Measurements from ENCODE around the gene TM7SF3. TPM values are rescaled to one million over a fixed set of nuclear protein-coding genes. Genes with fewer than 3 reads are reported as not detected.
"Not testable (repeated sequence)": the region's sequence is repeated elsewhere in the genome, so short reads cannot be mapped to it uniquely, and the experiment has no call there.

The TM7SF3 gene
- total RNA-seq, 1 donor from 2014 or later = 43.8 TPM

- Mint-ChIP-seq H3K4me1 (ENCODE audit: low read depth) (no peaks in the 10 kb centered on the region), H3K4me3 (ENCODE audit: unreplicated experiment) (no peak overlapping the region), H3K27ac (ENCODE audit: unreplicated experiment) (no peak overlapping the region), H3K27me3 (ENCODE audit: low read depth) (no peaks in the 10 kb centered on the region), H3K36me3 (ENCODE audit: low read depth) (peaks cover 25% of the 10 kb centered on the region), H3K9me3 (ENCODE audit: low read depth) (no peaks in the 10 kb centered on the region)
- DNase-seq (ENCODE audit: low spot score) = no peak
- TF ChIP-seq, protein P1, sequence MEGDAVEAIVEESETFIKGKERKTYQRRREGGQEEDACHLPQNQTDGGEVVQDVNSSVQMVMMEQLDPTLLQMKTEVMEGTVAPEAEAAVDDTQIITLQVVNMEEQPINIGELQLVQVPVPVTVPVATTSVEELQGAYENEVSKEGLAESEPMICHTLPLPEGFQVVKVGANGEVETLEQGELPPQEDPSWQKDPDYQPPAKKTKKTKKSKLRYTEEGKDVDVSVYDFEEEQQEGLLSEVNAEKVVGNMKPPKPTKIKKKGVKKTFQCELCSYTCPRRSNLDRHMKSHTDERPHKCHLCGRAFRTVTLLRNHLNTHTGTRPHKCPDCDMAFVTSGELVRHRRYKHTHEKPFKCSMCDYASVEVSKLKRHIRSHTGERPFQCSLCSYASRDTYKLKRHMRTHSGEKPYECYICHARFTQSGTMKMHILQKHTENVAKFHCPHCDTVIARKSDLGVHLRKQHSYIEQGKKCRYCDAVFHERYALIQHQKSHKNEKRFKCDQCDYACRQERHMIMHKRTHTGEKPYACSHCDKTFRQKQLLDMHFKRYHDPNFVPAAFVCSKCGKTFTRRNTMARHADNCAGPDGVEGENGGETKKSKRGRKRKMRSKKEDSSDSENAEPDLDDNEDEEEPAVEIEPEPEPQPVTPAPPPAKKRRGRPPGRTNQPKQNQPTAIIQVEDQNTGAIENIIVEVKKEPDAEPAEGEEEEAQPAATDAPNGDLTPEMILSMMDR (IDR thresholded peaks at IDR 0.05) = no peak
Observed at GRCh38 chr12:26966842-26967241, 47.3 kb downstream of the TM7SF3 start.

GRCh38 chr12:26963413-26963812 is 50.8 kb downstream of the TM7SF3 start:
- H3K27me3 Mint-ChIP-seq (ENCODE audit: low read depth) = no peaks in the 10 kb centered on the region
- H3K9me3 Mint-ChIP-seq (ENCODE audit: low read depth) = no peaks in the 10 kb centered on the region
- peaks cover 3% of the 10 kb centered on the region for H3K4me1 Mint-ChIP-seq (ENCODE audit: low read depth)
- H3K36me3 Mint-ChIP-seq (ENCODE audit: low read depth) = peaks cover 22% of the 10 kb centered on the region
- H3K4me3 Mint-ChIP-seq (ENCODE audit: unreplicated experiment) = no peak overlapping the region
- H3K27ac Mint-ChIP-seq (ENCODE audit: unreplicated experiment) = no peak overlapping the region
- TF ChIP-seq, protein P1 (IDR thresholded peaks at IDR 0.05) = no peak
- DNase-seq (ENCODE audit: low spot score) = no peak

GRCh38 chr12:26961803-26962202 is 52.4 kb downstream of the TM7SF3 start:
- no peak for DNase-seq (ENCODE audit: low spot score)
- Mint-ChIP-seq H3K9me3 (ENCODE audit: low read depth) (no peaks in the 10 kb centered on the region), H3K27ac (ENCODE audit: unreplicated experiment) (no peak overlapping the region), H3K4me1 (ENCODE audit: low read depth) (peaks cover 3% of the 10 kb centered on the region), H3K27me3 (ENCODE audit: low read depth) (no peaks in the 10 kb centered on the region), H3K4me3 (ENCODE audit: unreplicated experiment) (no peak overlapping the region), H3K36me3 (ENCODE audit: low read depth) (peaks cover 24% of the 10 kb centered on the region)
- TF ChIP-seq, protein P1 (IDR thresholded peaks at IDR 0.05) = no peak

GRCh38 chr12:26961391-26961790 is 52.8 kb downstream of the TM7SF3 start:
- not testable (repeated sequence) for DNase-seq (ENCODE audit: low spot score); H3K9me3 Mint-ChIP-seq (ENCODE audit: low read depth)
- H3K36me3 Mint-ChIP-seq (ENCODE audit: low read depth) = peaks cover 24% of the 10 kb centered on the region

DNA sequence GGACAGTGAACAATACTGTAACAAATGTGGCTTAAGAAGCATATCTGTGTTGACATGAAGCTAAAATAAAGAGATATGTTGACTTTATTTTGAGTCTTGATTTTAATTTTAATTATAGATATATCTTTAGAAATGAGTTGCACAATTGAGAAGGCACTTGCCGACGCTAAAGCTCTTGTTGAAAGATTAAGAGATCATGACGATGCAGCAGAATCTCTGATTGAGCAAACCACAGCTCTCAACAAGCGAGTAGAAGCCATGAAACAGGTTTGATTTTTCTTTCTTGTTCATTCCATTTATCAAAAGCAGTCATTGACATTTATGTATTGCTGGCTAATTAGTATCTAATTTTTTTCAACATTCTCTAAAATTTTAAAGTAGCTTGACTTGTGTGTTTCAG is 60.2 kb downstream of the TM7SF3 start:
- peak overlapping the region; percentile 76 for H3K27ac Mint-ChIP-seq (ENCODE audit: unreplicated experiment)
- no peak for DNase-seq (ENCODE audit: low spot score)
- no peak overlapping the region for H3K4me3 Mint-ChIP-seq (ENCODE audit: unreplicated experiment)
- H3K27me3 Mint-ChIP-seq (ENCODE audit: low read depth) = no peaks in the 10 kb centered on the region
- peaks cover 11% of the 10 kb centered on the region for H3K36me3 Mint-ChIP-seq (ENCODE audit: low read depth)
- H3K9me3 Mint-ChIP-seq (ENCODE audit: low read depth) = no peaks in the 10 kb centered on the region
- TF ChIP-seq, protein P1 (IDR thresholded peaks at IDR 0.05) = no peak
- H3K4me1 Mint-ChIP-seq (ENCODE audit: low read depth) = peaks cover 12% of the 10 kb centered on the region

More at GRCh38 chr12:26961391-26961790, 52.8 kb downstream of the TM7SF3 start:
- H3K4me1 Mint-ChIP-seq (ENCODE audit: low read depth); H3K27me3 Mint-ChIP-seq (ENCODE audit: low read depth); H3K27ac Mint-ChIP-seq (ENCODE audit: unreplicated experiment); H3K4me3 Mint-ChIP-seq (ENCODE audit: unreplicated experiment): not testable (repeated sequence)

DNA sequence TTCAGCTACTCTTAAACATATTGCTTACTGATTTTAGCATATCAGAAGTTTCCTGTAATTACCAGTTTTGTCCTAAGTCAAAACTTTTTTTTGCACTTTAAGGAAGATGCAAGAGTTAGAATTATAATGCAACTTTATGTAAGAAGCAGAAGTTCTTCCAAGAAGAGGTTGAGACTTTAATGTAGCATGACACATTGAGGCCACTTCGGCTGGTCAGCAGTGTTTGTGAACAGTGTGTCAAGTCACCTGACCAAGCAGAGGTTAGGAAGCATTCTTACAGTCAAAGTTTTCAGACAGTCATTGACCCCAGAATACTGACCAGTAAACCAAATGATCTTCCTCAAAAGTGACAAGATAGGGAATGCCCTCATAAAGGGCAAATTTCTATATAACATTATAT is 60.7 kb downstream of the TM7SF3 start:
- DNase-seq (ENCODE audit: low spot score) = no peak
- TF ChIP-seq, protein P1 (IDR thresholded peaks at IDR 0.05) = no peak
- Mint-ChIP-seq H3K27me3 (ENCODE audit: low read depth) (no peaks in the 10 kb centered on the region), H3K27ac (ENCODE audit: unreplicated experiment) (peak overlapping the region; percentile 76), H3K9me3 (ENCODE audit: low read depth) (peaks cover 1% of the 10 kb centered on the region), H3K36me3 (ENCODE audit: low read depth) (peaks cover 12% of the 10 kb centered on the region), H3K4me3 (ENCODE audit: unreplicated experiment) (no peak overlapping the region), H3K4me1 (ENCODE audit: low read depth) (peaks cover 12% of the 10 kb centered on the region)
